Astrocyte of the spinal cord (primary cell): Measurements from ENCODE around the gene IQSEC2.

ENCODE experiments used
- DNase-seq: peaks from one replicate; pipeline ENCODE4 v3.0.0; 2011; ENCODE audit warnings: low read depth, low spot score
- H3K4me3 ChIP-seq: 2 replicates; pipeline ENCODE4 v1.5.1; 2011; ENCODE audit warnings: low read depth, mild to moderate bottlenecking, low read length, moderate library complexity
- CTCF ChIP-seq: IDR thresholded peaks from 2 replicates; pipeline ENCODE4 v1.5.1; 2012; ENCODE audit warnings: low read depth, mild to moderate bottlenecking, low read length, inconsistent platforms
- in situ Hi-C: cut with HindIII; loops from 2 replicates; pipeline ENCODE4 v1.10.0; 2017; ENCODE audit warnings: low sequenced_read_pairs

The IQSEC2 gene

GRCh38 chrX:53239474-53239873 lies 41.9 kb downstream of the IQSEC2 start:
- in situ Hi-C loops: no loop called here
- peak; percentile 25 for TF ChIP-seq CTCF
- no peak for DNase-seq
- no peak overlapping the region for H3K4me3 ChIP-seq

GRCh38 chrX:53237056-53237455 lies 44.3 kb downstream of the IQSEC2 start:
- in situ Hi-C loops: no loop called here
- no peak for TF ChIP-seq CTCF
- no peak overlapping the region for H3K4me3 ChIP-seq
- DNase-seq: no peak

- in situ Hi-C loops: no loop called here
- DNase-seq: no peak
- TF ChIP-seq CTCF: no peak
- no peak overlapping the region for H3K4me3 ChIP-seq
These were observed 45.2 kb downstream of the IQSEC2 start for GRCh38 chrX:53236025-53236679.

- in situ Hi-C loops: no loop called here
- H3K4me3 ChIP-seq: no peak overlapping the region
- DNase-seq: no peak
- no peak for TF ChIP-seq CTCF
These were observed 45.8 kb downstream of the IQSEC2 start for GRCh38 chrX:53235566-53235965.

GRCh38 chrX:53234484-53234883 lies 46.9 kb downstream of the IQSEC2 start:
- no peak for DNase-seq
- TF ChIP-seq CTCF: no peak
- in situ Hi-C loops: no loop called here
- H3K4me3 ChIP-seq: no peak overlapping the region

GRCh38 chrX:53233536-53233935 lies 47.8 kb downstream of the IQSEC2 start:
- in situ Hi-C loops: no loop called here
- no peak overlapping the region for H3K4me3 ChIP-seq
- no peak for DNase-seq
- TF ChIP-seq CTCF: no peak
